T-cell (primary cell): ENCODE results near the gene SYT11. TPM values are rescaled to one million over a fixed set of nuclear protein-coding genes. Genes with fewer than 3 reads are reported as not detected.
A peak's percentile ranks its signal among the peaks of the same experiment; 100 is the strongest.
"Not testable (repeated sequence)": the region's sequence is repeated elsewhere in the genome, so short reads cannot be mapped to it uniquely, and the experiment has no call there.

Source experiments
- ATAC-seq, 4 experiments: fragments of 200-7000 bp in 3 of 4; fragments of 150-1000 bp in 1 of 4; cut with Tn5 transposase; replicated peaks in 1 of 4; 1 replicate in 3 of 4; 2 replicates in 1 of 4; pipeline ENCODE4 v1.10.0; 2021; ENCODE audit warnings: moderate library complexity in 3 of 4, mild to moderate bottlenecking in 2 of 4, moderate number of reproducible peaks in 1 of 4
- CTCF ChIA-PET, 2 donors: fragments of 300-600 bp; sonication (Branson Sonifier 250); formaldehyde crosslinking; loops; one replicate each; lab custom pipeline; 2022; ENCODE audit warnings: antibody characterized with exemption in 2 of 2; lab: Charles Lee
- POLR2A ChIA-PET, 2 donors: fragments of 300-600 bp; sonication (Branson Sonifier 250); formaldehyde crosslinking; loops; one replicate each; lab custom pipeline; 2022; ENCODE audit warnings: antibody characterized with exemption in 2 of 2; lab: Charles Lee
- DNase-seq, 35 experiments: peaks; one replicate each; pipeline versions ENCODE4 v3.0.0 to v3.0.0-alpha.2; 2013 to 2023
- H3K27ac ChIP-seq: one replicate; pipeline ENCODE4 v1.5.1; 2013; ENCODE audit warnings: low read length
- H3K27me3 ChIP-seq, 2 experiments: replicated peaks in 1 of 2; 1 replicate in 1 of 2; 2 replicates in 1 of 2; pipeline versions ENCODE4 v1.6.1 to v1.7.0; 2013; ENCODE audit warnings: low read length in 1 of 2, mixed read lengths in 1 of 2; ENCODE audit not compliant: control insufficient read depth in 2 of 2, insufficient read depth in 2 of 2; ENCODE audit errors: extremely low read depth in 1 of 2
- H3K36me3 ChIP-seq, 2 donors: 1 replicate in 1 of 2; 2 replicates in 1 of 2; pipeline versions ENCODE4 v1.6.1 to v1.7.0; 2013; ENCODE audit warnings: low read length in 1 of 2; ENCODE audit not compliant: control insufficient read depth in 2 of 2, insufficient read depth in 1 of 2; ENCODE audit errors: extremely low read depth in 1 of 2
- H3K4me1 ChIP-seq, 2 experiments: 1 replicate in 1 of 2; 2 replicates in 1 of 2; pipeline versions ENCODE4 v1.6.1 to v1.7.0; 2013; ENCODE audit warnings: low read length in 2 of 2, mixed read lengths in 1 of 2; ENCODE audit not compliant: insufficient read depth in 2 of 2, control insufficient read depth in 1 of 2; ENCODE audit errors: extremely low read depth in 1 of 2
- H3K4me3 ChIP-seq, 2 donors: 1 replicate in 1 of 2; 2 replicates in 1 of 2; pipeline versions ENCODE4 v1.5.1 to v1.7.0; 2013; ENCODE audit warnings: mild to moderate bottlenecking in 2 of 2, low read length in 1 of 2, moderate library complexity in 1 of 2; ENCODE audit not compliant: control insufficient read depth in 1 of 2; ENCODE audit errors: extremely low read depth in 1 of 2
- H3K9me3 ChIP-seq: 2 replicates; pipeline ENCODE4 v1.7.0; 2013
- H3K27ac Mint-ChIP-seq, 2 donors: one replicate each; pipeline ENCODE4 v1.8.0; 2020 to 2021; ENCODE audit warnings: mild to moderate bottlenecking in 2 of 2, mixed read lengths in 2 of 2
- H3K27me3 Mint-ChIP-seq, 2 donors: one replicate each; pipeline ENCODE4 v1.8.0; 2021 to 2022; ENCODE audit warnings: mixed read lengths in 2 of 2
- H3K36me3 Mint-ChIP-seq: one replicate; pipeline ENCODE4 v1.8.0; 2021; ENCODE audit warnings: mixed read lengths
- H3K4me1 Mint-ChIP-seq, 3 donors: one replicate each; pipeline ENCODE4 v1.8.0; 2020 to 2022; ENCODE audit warnings: mixed read lengths in 3 of 3, mild to moderate bottlenecking in 1 of 3
- H3K4me3 Mint-ChIP-seq, 3 donors: one replicate each; pipeline ENCODE4 v1.8.0; 2020 to 2022; ENCODE audit warnings: mild to moderate bottlenecking in 3 of 3, mixed read lengths in 3 of 3, moderate library complexity in 3 of 3
- H3K9me3 Mint-ChIP-seq, 3 donors: one replicate each; pipeline ENCODE4 v1.8.0; 2020 to 2022; ENCODE audit warnings: mixed read lengths in 3 of 3
- WGBS: methylation state at CpG from one replicate; pipeline ENCODE4 v1.1.5; 2013; ENCODE audit warnings: missing lambda C conversion rate; ENCODE audit not compliant: insufficient coverage; 5-methylcytosine and 5-hydroxymethylcytosine counted together
- total RNA-seq, 35 experiments: library from RNA in 6 of 35; stranded (reverse) in 6 of 35; fragments of 120-200 nt in 1 of 35; gene quantifications; one replicate each; pipeline versions ENCODE4 v1.2.1 to v1.2.4 and lab custom pipeline; 2013 to 2026

Gene SYT11
- total RNA-seq, 5 donors from 2014 or later (not counting 1 experiment from before 2014, with no cell fraction given) = 8.6 to 19.8 (median 9.0) TPM

GRCh38 chr1:155889566-155889965, 30.2 kb downstream of the SYT11 start:
- ChIA-PET CTCF (no interaction called here), POLR2A (interaction anchor here in 1 of 2 donors (0.7 kb wide), 1 partner anchor 155 kb away, joined by 5 read pairs; no protein-coding TSS in a partner anchor)
- ATAC-seq (no peak), DNase-seq (no peak)
- no peak overlapping the region for H3K27ac Mint-ChIP-seq
- H3K27me3 Mint-ChIP-seq = no peaks in the 10 kb centered on the region
- H3K27me3 ChIP-seq = no peaks in the 10 kb centered on the region
- no peaks in the 10 kb centered on the region for H3K9me3 ChIP-seq
- peaks cover 17 to 18% (median 17%) of the 10 kb centered on the region in 3 donors for H3K4me1 Mint-ChIP-seq
- no peak overlapping the region for H3K4me3 Mint-ChIP-seq
- no peaks in the 10 kb centered on the region for H3K9me3 Mint-ChIP-seq
- H3K36me3 ChIP-seq = no peaks in the 10 kb centered on the region
- no peak overlapping the region for H3K27ac ChIP-seq
- H3K36me3 Mint-ChIP-seq = peaks cover 3% of the 10 kb centered on the region
- no CpG with 5 or more reads among the region's 2 CpGs for WGBS
- no peak overlapping the region for H3K4me3 ChIP-seq
- peaks cover 9 to 14% of the 10 kb centered on the region in 2 experiments for H3K4me1 ChIP-seq

GRCh38 chr1:155890251-155890650, 30.9 kb downstream of the SYT11 start:
- Mint-ChIP-seq H3K36me3 (peaks cover 3% of the 10 kb centered on the region), H3K9me3 (no peaks in the 10 kb centered on the region), H3K27ac (no peak overlapping the region), H3K4me1 (peaks cover 17 to 18% (median 17%) of the 10 kb centered on the region in 3 donors), H3K27me3 (no peaks in the 10 kb centered on the region), H3K4me3 (no peak overlapping the region)
- POLR2A ChIA-PET = no interaction called here
- Histone ChIP-seq H3K9me3 (no peaks in the 10 kb centered on the region), H3K36me3 (no peaks in the 10 kb centered on the region), H3K4me3 (no peak overlapping the region), H3K27ac (no peak overlapping the region), H3K4me1 (peaks cover 9 to 14% of the 10 kb centered on the region in 2 experiments), H3K27me3 (no peaks in the 10 kb centered on the region)
- DNase-seq (no peak), ATAC-seq (no peak)
- CTCF ChIA-PET = interaction anchor here in 1 of 2 donors (0.6 kb wide), 1 partner anchor 46 kb away, joined by 4 read pairs; no protein-coding TSS in a partner anchor
- no CpG with 5 or more reads among the region's 3 CpGs for WGBS

GRCh38 chr1:155892796-155893195, 33.4 kb downstream of the SYT11 start:
- Mint-ChIP-seq H3K4me1 (peaks cover 17 to 18% (median 17%) of the 10 kb centered on the region in 3 donors), H3K9me3 (no peaks in the 10 kb centered on the region), H3K27me3 (no peaks in the 10 kb centered on the region), H3K27ac (peak overlapping the region; percentile 82 to 88), H3K4me3 (peak overlapping the region in 1 of 3 donors; percentile 38), H3K36me3 (peaks cover 10% of the 10 kb centered on the region)
- Histone ChIP-seq H3K9me3 (no peaks in the 10 kb centered on the region), H3K36me3 (peaks cover 2 to 9% of the 10 kb centered on the region in 2 donors), H3K4me1 (peaks cover 9 to 14% of the 10 kb centered on the region in 2 experiments), H3K27ac (no peak overlapping the region), H3K4me3 (no peak overlapping the region), H3K27me3 (no peaks in the 10 kb centered on the region)
- POLR2A ChIA-PET = no interaction called here
- DNase-seq = no peak
- CTCF ChIA-PET = interaction anchor here in 1 of 2 donors (0.9 to 1.1 kb wide), 2 partner anchors 12 to 40 kb away, joined by 3 read pairs; no protein-coding TSS in a partner anchor
- no peak for ATAC-seq
- 83% methylated on average over 1 of the region's 3 CpGs for WGBS

- Mint-ChIP-seq H3K9me3 (no peaks in the 10 kb centered on the region), H3K36me3 (peaks cover 10% of the 10 kb centered on the region), H3K27me3 (no peaks in the 10 kb centered on the region), H3K27ac (peak overlapping the region; percentile 82 to 88), H3K4me3 (peak overlapping the region in 1 of 3 donors; percentile 38), H3K4me1 (peaks cover 17 to 18% (median 17%) of the 10 kb centered on the region in 3 donors)
- Histone ChIP-seq H3K4me3 (no peak overlapping the region), H3K27me3 (no peaks in the 10 kb centered on the region), H3K9me3 (no peaks in the 10 kb centered on the region), H3K4me1 (peaks cover 9 to 14% of the 10 kb centered on the region in 2 experiments), H3K36me3 (peaks cover 2 to 15% of the 10 kb centered on the region in 2 donors), H3K27ac (peak overlapping the region; percentile 30)
- ChIA-PET CTCF (interaction anchor here in 1 of 2 donors (0.6 to 1.1 kb wide), 3 partner anchors 11 to 114 kb away, joined by 3 read pairs; no protein-coding TSS in a partner anchor), POLR2A (interaction anchor here (0.6 to 0.7 kb wide), 2 partner anchors 234 to 506 kb away, joined by 3 to 5 read pairs; no protein-coding TSS in a partner anchor)
- WGBS = 43% methylated on average over 1 of the region's 10 CpGs
- peak in 18 of 35 experiments; percentile 2 to 62 (median 16) for DNase-seq
- peak; percentile 81 to 97 (median 94) for ATAC-seq
Measured at GRCh38 chr1:155893389-155894142, 34.2 kb downstream of the SYT11 start.

- H3K4me3 Mint-ChIP-seq, H3K9me3 ChIP-seq, H3K9me3 Mint-ChIP-seq, H3K27ac ChIP-seq, H3K27ac Mint-ChIP-seq, DNase-seq, CTCF ChIA-PET, H3K27me3 Mint-ChIP-seq, H3K4me3 ChIP-seq, H3K27me3 ChIP-seq, ATAC-seq: not testable (repeated sequence)
- Histone ChIP-seq H3K4me1 (peaks cover 9 to 14% of the 10 kb centered on the region in 2 experiments), H3K36me3 (peaks cover 2 to 35% of the 10 kb centered on the region in 2 donors)
- POLR2A ChIA-PET = interaction anchor here (0.5 to 0.7 kb wide), 4 partner anchors 18 to 39 kb away, joined by 3 to 7 read pairs (median 4); no protein-coding TSS in a partner anchor
- Mint-ChIP-seq H3K36me3 (peaks cover 30% of the 10 kb centered on the region), H3K4me1 (peaks cover 17 to 20% (median 18%) of the 10 kb centered on the region in 3 donors)
- WGBS = 100% methylated on average over 3 of the region's 6 CpGs
Measured at GRCh38 chr1:155895617-155896016, 36.2 kb downstream of the SYT11 start.

GRCh38 chr1:155896476-155896875, 37.1 kb downstream of the SYT11 start:
- peaks cover 17 to 20% (median 18%) of the 10 kb centered on the region in 3 donors for H3K4me1 Mint-ChIP-seq
- DNase-seq, H3K9me3 ChIP-seq, H3K4me3 ChIP-seq, H3K4me3 Mint-ChIP-seq, ATAC-seq, H3K27ac Mint-ChIP-seq, H3K27me3 ChIP-seq, CTCF ChIA-PET, POLR2A ChIA-PET, H3K27ac ChIP-seq, H3K27me3 Mint-ChIP-seq, H3K9me3 Mint-ChIP-seq: not testable (repeated sequence)
- H3K36me3 Mint-ChIP-seq = peaks cover 30% of the 10 kb centered on the region
- peaks cover 3 to 44% of the 10 kb centered on the region in 2 donors for H3K36me3 ChIP-seq
- H3K4me1 ChIP-seq = peaks cover 9 to 14% of the 10 kb centered on the region in 2 experiments
- WGBS = 100% methylated on average over 2 of the region's 8 CpGs
